H1 (cell line): Measurements from ENCODE around the gene CENPF. TPM values are rescaled to one million over a fixed set of nuclear protein-coding genes. Genes with fewer than 3 reads are reported as not detected.

Experiments used
- polyA plus RNA-seq, 7 experiments: library from polyadenylated mRNA; depleted of rRNA in 3 of 7; stranded (reverse) in 5 of 7; unstranded in 2 of 7; fragments of >200 nt in 5 of 7; fragments of 200-250 nt in 2 of 7; gene quantifications; 1 replicate in 5 of 7; 2 replicates in 1 of 7; 4 replicates in 1 of 7; pipeline versions ENCODE4 v1.2.1 to v1.2.3, GENCODE V29; 2011 to 2013; ENCODE audit warnings: missing spikeins in 2 of 7, mixed read lengths in 2 of 7
- total RNA-seq: library from RNA; stranded (reverse); fragmentation: NEBNext Ultra II Directional; extraction: Animal tissue kit (Norgen Biotek cat#: 25700); gene quantifications from 2 replicates; pipeline ENCODE4 v1.2.1, GENCODE V29; 2021

Gene CENPF
- total and polyA plus RNA-seq, 2 of the 8 experiments (the other 6 are each of a cell fraction or from before 2014, with no cell fraction given), result 13.7 to 170 TPM

Other genes with a start within 250 kb of the CENPF start
- gene PTPN14, start 51.6 kb upstream of the CENPF start, total RNA-seq, result 77.4 and 93.6 TPM in 2 replicates
- gene PTPN14, start 51.6 kb upstream of the CENPF start, polyA plus RNA-seq (2011; rRNA removed), result 14.4 and 19.8 TPM in 2 replicates